Measurements from ENCODE around the gene RASGRF2. TPM values are rescaled to one million over a fixed set of nuclear protein-coding genes. Genes with fewer than 3 reads are reported as not detected.

RASGRF2 gene
- total and polyA plus RNA-seq, 9 of the 15 experiments (the other 6 are each of a cell fraction or from before 2014, with no cell fraction given) = 0.01 to 0.22 (median 0.08) TPM; not detected in 2

GRCh38 chr5:81202655-81203054 lies 242.5 kb downstream of the RASGRF2 start (continued):
- TF ChIP-seq E2F8 (IDR thresholded peaks at IDR 0.05; ENCODE audit: low read depth, partially characterized antibody) (no peak), ZNF324 (CRISPR knock-in tag; IDR thresholded peaks at IDR 0.05) (no peak), RB1 (IDR thresholded peaks at IDR 0.05; ENCODE audit: low read depth) (no peak), U2AF1 (optimal IDR thresholded peaks at IDR 0.05; ENCODE audit: low read depth, low read length) (no peak), ZNF24 (IDR thresholded peaks at IDR 0.05) (no peak), SP2 (IDR thresholded peaks at IDR 0.05; ENCODE audit: extremely low read depth, low read depth, low read length, poor library complexity, severe bottlenecking) (no peak), POLR2AphosphoS2 (IDR thresholded peaks at IDR 0.05; ENCODE audit: low read length) (no peak), CHAMP1 (IDR thresholded peaks at IDR 0.05) (no peak), KAT8 (IDR thresholded peaks at IDR 0.05; ENCODE audit: low read depth) (no peak)

Data from K562 (cell line).